Measurements from ENCODE around the gene ADAMTS17.
"Not testable (repeated sequence)": the region's sequence is repeated elsewhere in the genome, so short reads cannot be mapped to it uniquely, and the experiment has no call there.

ADAMTS17 gene

DNA sequence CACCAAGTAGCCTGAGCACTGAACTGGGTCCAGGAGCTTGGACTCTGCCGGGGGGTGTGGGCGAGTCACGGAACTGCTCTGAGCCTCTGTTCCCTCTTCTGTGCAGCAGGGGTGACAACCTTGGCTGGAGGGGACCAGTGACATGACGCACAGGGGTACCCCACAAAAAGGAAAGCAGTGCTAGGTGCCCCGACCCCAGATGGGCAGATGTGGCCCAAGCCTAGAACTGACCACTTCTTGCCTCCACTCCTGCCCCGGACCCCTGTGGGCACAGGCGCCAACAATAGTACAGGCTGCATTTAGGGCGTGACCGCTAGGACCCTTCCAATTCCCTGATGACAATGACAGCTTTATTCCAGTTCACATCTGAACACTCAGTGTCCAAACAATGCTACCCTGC is 352.7 kb downstream of the ADAMTS17 start:
- DNase-seq (ENCODE audit: low spot score) = no peak

DNA sequence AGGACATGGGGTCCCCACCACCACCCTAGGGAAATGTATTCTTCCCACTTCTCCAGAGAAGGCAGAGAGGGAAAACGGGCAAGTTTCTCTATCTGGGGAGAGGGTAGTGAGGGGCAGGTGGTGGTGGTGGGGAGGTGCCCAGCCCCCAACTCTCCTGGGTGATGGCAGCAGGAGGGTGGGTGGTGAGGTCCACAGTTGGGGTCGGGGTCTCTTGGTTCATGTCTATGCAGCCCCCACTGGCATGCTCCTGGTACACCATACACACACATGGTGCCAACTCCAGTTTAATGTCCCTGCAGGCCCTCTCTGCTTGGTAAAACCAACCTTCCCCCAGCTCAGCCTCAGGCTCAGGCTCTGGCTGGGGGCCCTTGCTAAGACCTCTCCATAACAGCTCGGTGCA is 354.1 kb downstream of the ADAMTS17 start:
- DNase-seq (ENCODE audit: low spot score) = no peak

DNA sequence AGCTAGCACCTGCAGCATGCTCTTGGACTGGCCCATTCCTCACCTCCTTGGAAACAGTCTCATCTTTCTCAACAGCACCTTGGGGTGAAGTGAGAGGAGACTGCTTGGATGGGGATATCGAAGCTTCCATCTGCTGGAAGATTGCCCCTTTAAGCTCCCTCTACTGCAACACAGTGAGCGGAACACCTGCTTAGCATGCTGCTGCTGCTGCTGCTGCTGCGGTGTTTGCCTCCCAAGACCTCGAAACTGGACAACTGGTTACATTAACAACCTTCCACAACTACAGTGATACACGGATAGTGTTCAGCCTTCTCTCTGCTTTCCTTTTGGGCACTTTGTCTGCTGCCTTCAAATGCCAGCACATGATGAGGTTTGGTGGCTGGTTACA is 354.7 kb downstream of the ADAMTS17 start:
- no peak for DNase-seq (ENCODE audit: low spot score)

DNA sequence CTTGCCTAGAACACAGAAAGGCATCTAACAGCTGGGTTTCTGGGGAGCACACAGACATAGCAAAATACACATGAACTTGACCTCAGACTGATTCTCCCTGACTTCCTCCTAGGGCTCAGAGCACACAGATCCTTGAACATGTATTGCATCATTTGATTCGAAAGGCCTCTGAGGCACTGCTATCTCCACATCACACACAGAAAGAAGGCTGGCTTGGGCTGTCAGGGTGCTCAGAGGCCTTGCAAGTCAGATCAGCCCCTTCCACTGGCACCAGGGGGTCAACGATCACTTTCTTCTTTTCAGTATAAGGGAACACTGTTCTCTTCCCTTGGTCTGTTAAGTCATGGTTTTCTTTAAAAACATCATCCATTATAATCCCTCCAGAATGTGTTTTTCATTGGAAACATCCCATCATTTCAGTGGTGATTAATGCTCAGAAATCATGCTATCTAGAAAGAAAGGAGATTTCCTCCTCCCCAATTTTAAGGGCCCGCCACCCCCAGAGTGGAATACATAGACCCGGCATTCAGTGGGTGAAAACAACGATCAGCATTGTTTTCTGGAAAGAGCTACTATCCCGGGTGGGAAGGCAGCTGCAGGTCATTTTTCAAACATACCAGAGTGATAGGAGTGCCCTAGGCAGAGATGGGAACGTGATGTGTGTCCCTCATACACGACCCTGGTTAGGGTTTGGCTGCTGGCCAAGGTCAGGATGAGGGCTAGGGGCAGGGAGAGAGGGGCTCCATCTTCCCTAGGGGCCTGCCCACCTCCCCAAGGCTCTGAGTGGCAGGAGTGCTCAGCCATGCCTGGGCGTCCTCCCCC is 355.3 kb downstream of the ADAMTS17 start:
- no peak for DNase-seq (ENCODE audit: low spot score)

DNA sequence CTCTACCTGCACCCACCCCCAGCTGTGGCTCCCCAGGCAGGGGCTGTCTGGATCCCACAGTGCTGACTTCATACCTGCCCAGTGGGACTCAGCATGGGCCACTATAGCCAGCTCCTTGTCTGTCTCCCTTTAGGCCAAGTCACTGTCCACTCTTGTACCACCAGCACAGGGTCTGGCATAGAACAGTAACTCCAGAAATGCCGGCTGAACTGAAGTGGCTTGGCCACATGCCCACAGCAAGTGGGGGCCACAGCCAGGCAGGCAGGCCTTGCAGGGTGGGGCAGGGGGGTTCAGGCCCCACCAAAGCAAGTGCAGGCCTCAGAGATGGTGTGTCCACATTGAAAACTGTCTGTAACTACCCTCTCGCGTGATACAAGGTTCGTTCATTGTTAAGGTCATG is 355.9 kb downstream of the ADAMTS17 start:
- DNase-seq (ENCODE audit: low spot score) = no peak

DNA sequence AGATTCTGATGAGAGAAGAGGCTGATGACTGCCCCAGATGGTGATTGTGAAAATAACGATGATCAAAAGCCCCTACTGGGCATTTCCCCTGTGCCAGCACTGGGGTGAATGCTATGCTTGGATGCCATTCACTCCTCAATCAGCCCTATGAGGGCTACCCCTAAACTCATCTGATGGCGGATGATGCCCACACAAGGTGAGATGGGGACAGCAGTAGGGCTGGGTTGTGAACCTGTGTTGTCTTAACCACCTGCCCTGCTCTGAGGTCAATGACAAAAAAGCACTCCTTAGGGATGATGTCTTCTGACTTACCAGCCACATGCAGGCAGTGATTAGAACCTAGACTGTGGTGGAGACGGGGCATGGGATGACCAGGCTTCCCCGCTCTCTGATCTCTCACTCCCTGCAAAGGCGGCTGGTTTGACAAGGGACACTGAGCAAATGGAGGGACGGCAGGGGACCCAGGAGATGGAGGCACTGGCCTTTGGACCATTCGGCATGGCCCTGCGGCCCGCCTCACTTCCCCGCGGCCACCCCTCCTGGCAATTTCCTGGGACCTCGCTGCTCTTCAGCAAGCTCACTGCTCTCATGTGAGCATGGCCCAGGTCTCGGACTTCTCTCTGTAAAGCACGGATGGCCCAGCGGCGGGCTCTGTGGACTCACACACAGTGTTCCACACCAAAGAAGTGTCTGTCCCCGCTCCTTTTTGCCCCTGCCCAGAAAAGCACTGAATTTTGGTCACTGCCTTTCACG is 357.1 kb downstream of the ADAMTS17 start:
- no peak for DNase-seq (ENCODE audit: low spot score)

DNA sequence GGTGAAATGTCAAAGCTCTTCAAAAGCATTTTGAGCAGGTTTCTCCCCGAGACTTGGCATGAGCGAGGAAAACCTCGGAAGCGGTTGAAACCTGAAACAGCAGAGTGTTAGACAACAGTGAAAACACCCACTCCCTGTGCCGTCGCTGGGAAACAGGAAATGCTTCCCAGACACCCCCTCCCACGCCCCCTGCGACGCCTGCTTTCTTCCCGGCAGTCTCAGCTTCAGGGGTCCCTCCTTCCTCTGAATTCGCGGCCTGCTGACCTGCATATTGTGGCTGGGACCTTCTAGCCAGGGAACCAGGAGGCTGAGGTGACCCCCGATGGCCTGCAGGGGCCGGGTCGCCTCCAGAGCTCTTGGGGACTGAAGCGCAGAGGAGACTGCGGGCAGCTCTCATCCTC is 357.9 kb downstream of the ADAMTS17 start:
- DNase-seq (ENCODE audit: low spot score) = no peak

DNA sequence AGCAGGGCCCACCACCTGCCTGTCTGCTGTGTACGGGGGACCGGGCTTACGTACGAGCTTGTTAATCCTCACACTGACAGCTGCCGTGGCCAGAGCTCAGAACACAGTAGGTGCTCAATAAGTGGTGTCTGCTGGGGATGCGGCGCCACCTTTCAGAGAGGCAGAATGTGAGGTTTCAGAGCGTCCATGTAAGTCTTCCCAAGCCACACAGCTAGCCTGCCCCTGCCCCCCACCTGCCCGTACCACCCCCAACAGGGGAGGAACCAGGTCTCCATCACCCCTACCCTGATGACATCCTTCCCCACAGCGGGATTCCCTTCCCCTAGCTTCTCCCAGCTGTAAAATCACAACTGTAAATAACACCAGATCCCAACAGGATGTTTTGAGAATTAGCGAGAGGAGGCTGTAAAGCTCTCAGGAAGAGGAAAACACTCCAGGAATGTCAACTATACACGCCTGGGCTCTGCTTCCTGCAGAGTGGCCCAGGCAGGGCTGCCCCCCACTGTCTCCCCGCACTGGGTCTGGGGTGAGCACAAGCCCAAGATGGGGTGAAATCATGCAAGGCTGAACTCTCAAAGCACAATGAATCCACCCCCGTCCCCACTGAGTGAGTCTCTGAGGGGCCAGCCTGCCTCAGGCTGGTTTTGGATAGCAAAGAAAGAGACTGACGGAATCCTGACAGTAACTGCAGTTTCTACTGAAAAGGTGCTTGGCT is 358.4 kb downstream of the ADAMTS17 start:
- DNase-seq (ENCODE audit: low spot score) = peak; percentile 29

DNA sequence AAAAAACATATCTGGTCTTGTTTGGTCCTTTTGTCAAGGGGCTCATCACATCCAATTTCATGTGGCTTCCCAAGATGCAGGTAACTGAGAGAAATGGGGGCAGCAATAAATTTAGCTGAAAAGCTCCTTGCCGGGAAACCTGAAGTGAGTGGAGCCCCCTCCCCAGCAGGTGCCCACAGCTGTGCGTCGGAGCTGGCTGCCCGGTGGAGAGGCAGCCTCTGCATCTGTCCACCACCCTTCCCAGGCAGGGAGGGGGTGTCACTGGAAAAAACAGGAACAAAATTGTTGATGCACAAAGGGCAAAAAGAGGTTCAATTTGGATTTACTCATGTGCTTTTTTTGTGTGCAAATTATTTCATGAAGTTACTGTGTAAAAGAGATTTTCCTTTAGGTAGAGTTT is 359.1 kb downstream of the ADAMTS17 start:
- no peak for DNase-seq (ENCODE audit: low spot score)

DNA sequence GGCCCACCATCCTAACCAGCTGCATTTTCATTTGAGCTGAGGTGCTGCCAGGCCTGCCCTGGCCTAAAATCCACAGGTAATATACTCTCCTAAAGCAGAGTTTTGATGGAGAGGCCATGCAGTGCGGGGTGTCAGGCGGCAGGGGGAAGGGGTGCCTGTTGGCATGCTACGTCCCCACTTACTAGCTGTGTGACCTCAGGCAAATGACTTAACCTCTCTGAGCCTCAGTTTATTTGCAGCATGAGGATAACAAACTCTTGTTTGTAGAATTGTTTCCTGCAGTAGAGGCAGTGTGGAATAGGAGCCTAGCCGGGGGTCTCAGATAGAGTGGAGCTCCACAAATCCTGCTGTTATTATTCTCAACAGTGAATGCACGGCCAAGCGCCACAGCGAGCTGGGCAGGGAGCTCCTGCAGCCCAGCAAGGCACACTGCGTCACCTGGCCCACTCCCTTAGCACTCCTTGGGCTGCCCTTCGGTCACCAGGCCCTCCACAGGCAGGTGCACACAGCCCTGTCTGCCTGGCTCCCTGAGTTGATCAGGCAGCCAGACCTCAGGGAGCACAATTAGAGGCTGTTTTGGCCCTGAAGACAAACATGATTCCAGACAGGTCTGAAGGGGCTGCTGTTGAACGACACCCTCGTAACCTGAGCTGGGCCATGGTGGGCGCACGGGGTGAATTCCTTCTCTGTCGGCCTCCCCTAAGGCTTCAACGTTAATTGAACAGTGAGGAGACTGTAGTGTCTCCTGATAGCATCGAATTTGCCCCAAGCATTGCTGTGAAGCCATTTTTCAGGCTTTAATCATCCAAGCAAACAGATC is 359.7 kb downstream of the ADAMTS17 start:
- no peak for DNase-seq (ENCODE audit: low spot score)

DNA sequence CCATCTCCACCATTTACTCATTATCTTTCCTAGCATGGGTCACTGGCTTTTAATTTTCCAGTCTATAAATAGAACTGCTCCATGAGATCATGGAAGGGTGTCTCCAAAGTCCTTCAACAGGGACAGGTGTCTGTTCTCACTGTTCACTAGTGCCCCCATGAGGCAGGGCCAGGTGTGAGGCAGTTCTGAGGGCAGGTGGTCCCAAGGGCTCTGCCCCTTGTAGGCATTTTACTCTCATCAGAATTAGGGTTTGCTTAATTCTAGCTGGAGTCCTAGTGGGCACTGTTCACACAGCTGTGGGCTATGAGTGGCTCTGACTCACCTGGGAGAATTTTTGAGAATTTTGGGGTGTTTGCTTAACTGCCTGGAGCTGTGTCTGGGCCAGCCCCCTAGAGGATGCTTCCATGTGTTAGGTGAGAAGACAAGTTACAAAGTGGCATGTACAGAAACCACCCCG is 360.6 kb downstream of the ADAMTS17 start:
- DNase-seq (ENCODE audit: low spot score) = no peak

DNA sequence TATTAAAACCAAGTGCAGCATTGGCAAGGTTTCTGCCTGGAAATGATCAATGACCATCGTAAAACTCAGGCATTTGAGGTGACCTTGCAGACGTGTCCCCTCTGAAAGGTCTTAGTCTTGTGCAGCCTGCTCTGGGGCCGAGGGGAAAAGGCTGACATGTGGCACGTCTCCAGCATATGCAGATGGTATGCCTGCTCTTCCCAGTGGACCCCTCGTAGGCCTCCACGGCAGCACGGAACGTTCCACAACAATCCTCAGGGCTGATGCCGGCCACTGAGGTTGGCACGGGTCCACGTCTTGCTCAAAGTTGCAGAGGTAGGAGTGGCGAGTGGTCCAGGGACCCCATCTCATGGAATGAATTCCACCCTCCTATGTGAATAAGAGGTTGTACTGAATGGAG is 361.0 kb downstream of the ADAMTS17 start:
- no peak for DNase-seq (ENCODE audit: low spot score)

DNA sequence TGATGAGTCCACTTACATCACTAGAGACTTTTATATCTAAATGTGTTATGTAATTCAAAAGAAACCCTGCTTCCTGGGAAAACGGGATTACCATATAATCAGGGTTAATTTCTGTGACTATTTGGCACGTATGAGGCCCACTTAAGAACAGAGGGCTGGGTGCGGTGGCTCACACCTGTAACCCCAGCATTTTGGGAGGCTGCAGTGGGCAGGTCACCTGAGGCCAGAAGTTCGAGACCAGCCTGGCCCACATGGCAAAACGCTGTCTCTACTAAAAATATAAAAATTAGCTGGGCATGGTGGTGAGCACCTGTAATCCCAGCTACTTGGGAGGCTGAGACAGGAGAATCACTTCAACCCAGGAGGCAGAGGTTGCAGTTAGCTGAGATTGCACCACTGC is 361.9 kb downstream of the ADAMTS17 start:
- not testable (repeated sequence) for DNase-seq (ENCODE audit: low spot score)

DNA sequence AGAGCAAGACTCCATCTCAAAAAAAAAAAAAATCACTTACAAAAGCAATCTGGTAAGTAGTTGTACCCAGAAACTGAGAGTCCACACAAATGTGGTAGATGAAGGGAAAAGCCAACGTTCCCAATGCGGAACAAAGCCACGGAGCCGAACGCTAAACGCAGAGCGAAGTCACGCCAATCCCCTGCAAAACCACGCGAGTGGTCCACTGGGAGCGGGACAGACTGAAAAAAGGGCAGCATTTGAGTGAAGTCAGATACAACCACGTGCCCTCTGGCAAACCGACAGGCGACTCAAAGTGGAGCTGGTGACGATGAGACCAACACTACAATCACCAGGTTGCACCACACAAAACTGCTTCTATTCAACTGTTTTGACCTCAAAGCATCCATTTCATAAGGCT is 362.4 kb downstream of the ADAMTS17 start:
- DNase-seq (ENCODE audit: low spot score) = no peak

DNA sequence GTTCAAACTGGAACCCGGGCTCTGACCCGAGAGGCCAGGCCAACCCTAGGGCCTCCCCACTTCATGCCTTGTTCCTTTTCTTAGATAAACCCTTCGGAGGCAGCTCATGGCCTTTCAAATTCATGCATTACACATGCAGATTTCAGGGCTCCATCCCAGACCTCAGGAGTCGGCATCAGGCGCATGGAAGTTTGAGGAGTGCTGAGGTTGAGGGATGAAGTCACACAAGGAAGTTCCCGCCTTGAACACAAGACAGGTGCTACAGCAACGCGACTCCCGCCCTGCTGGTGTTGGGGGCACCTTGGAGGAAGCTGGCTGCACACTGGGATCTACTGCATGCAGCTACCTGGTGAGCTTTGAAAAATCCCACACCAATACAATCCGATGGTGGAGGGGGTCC is 363.3 kb downstream of the ADAMTS17 start:
- no peak for DNase-seq (ENCODE audit: low spot score)

DNA sequence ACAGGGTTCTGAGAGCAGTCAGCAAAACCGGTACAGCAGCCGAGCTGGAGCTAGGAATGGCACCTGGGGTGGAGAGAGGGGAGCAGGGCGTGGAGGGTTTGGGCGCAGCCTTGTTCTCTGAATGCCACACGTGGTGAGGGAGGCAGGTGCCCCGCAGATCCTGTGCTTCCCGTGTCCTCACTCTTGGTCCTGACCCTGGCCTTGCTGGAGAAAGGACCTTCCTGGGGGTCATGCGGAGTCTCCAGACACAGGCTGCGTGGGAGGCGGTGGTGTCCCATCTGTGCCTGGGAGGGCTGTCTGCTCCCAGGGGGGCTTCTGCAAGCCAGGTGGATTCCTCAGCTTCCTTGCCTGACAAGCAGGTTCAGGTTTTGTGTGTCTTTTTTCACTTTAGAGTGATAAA is 363.8 kb downstream of the ADAMTS17 start:
- no peak for DNase-seq (ENCODE audit: low spot score)

DNA sequence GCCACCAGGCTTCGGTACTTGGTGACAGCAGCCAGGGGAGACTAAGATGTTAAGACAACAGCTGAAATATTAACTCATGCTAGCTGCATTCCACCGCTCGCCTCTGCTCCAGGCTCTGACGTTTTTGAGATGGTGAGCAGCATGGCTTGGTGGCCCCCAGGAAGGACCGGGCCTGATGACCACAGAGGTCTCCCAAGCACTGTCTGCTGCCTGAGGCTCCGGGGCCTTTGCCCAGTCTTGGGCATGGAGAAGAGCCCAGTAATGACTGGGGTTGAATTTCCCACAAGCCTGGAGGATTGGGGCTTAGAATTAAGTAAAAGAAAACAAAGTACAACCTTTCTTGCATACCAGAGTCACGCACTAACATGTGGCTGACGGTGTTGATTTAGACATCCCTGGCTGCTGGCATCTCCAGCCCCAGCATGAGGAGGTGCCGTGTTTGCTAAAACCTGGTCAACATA is 364.9 kb downstream of the ADAMTS17 start:
- peak; percentile 35 for DNase-seq (ENCODE audit: low spot score)

DNA sequence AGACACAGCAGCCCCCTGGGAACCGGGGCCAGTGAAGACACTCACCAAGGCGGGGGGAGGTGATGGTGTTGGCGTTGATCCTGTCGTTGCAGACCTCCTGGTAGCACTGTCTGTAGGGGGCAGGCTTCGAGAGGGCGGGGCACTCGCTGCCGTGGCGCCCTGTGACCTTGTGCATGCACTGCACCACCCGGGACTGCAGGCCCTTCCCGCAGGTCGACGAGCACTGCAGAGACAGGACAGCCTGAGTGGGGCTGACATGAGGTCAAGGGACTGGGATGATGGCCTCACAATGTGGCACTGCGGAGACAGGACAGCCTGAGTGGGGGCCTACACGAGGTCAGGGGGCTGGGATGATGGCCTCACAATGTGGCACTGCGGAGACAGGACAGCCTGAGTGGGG is 365.8 kb downstream of the ADAMTS17 start:
- no peak for DNase-seq (ENCODE audit: low spot score)

DNA sequence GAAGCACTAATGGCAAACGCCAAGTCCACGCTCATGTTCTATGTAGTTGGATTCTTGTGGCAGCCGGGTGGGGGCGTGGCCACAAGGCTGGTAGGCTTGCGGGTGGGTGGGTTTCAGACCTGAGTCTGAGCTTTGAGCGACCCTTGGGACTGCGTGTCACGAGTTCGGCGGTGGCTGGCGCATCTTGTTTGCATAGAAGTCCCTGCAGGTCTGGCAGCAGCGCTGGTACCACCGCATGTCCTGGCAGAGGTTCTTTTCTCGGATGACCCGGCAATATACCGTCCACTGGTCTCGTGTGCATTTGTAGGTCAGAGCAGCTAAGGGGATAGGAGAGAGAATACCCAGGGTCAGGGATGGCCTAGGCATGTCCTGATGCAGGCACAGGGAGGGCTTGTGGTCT is 367.5 kb downstream of the ADAMTS17 start:
- DNase-seq (ENCODE audit: low spot score) = no peak

DNA sequence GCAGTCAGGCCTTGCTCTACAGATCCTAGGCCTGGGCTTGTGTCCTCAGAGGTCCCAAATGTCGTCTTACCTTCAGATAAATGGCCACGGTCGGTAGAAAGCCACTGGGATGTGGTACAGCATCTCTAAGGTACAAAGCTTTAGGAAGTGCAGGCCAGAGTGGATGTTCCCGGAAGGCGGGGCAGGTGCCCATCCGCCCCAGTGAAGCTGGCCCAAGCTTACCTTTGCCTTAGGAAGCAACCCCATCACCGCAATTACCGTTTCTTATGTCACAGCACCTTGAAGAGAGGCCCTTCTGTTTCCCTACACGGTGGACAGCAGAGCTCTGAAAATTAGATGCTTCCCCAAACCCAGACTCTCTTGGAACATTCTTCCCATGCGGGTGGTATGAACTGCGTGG is 368.4 kb downstream of the ADAMTS17 start:
- DNase-seq (ENCODE audit: low spot score) = no peak

DNA sequence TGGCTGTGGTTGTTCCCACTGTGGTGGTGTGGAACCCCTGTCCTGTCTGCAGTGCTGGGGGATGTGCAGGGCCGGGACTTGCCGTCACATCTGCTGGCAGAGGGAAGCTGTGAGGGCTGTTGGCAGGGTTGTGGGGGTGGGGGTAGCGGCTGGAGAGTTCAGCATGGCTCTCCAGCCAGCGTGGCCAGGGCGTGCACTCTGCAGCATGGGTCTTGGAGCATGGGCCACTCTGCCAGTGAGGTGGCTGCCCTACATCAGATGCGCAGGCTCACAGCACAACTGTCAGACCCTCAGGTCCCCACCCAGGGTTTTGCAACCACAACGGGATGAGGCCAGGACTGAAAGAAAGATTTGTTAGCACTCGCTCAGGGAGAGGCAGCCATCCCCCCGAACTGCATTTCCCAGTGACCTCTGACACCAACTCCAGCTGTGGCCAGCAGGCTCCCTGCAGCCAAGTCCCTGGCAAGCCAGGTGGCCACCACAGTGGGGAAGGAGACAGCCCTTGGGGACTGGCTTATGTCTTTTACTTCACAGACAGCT is 370.8 kb downstream of the ADAMTS17 start:
- DNase-seq (ENCODE audit: low spot score) = no peak

All from hepatic stellate cell (primary cell).